ENCODE results near the gene CPXM2.

DNA sequence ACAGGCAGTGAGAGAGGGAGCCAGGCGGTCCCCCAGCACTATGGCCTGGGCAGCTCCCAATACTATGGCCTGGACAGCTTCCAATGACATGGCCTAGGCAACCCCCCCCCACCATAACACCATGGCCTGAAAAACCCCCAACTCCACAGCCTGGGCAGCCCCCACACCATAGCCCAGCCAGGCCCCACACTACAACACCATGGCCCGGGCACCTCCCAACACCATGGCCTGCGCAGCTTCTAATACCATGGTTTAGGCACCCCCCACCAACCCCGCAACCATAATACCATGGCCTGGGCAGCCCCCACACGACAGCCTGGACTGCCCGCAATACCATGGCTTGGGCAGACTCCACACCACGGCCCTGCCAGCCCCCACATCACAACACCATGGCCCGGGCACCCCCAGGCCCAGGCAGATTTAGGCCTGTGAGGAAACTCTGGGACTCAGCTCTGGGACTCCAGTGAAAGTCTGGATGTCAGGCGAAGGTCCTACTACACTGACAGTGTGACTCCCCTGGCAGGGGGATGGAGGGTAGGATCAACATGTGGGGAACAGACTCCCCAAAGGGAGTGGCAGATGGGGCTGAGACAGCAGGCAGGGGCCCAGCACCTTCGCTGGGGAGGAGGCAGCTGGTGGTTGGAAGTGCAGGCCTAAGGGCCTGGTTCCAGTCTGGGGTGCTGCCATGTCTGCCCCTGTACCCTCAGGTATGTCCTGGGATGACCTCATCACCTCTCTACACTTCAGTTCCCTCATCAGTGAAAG, 8.7 kb downstream of the CPXM2 start:
- TF ChIP-seq CTCF (IDR thresholded peaks at IDR 0.05; ENCODE audit: low read depth, low read length, missing input control) (no peak), FOXA1 (IDR thresholded peaks at IDR 0.05) (no peak), JUND (IDR thresholded peaks at IDR 0.05) (no peak), TAF1 (conservative IDR thresholded peaks at IDR 0.05) (no peak), EGR1 (IDR thresholded peaks at IDR 0.05; ENCODE audit: low read depth in 2 of 2) (no peak), HNF4A (conservative IDR thresholded peaks at IDR 0.05) (no peak), NR2F2 (IDR thresholded peaks at IDR 0.05) (no peak), MAX (IDR thresholded peaks at IDR 0.05) (no peak), GABPA (IDR thresholded peaks at IDR 0.05 in 1 of 2, conservative IDR thresholded peaks at IDR 0.05 in 1 of 2) (no peak), SP1 (IDR thresholded peaks at IDR 0.05) (no peak), REST (IDR thresholded peaks at IDR 0.05) (no peak), ATF3 (IDR thresholded peaks at IDR 0.05) (no peak), RAD21 (IDR thresholded peaks at IDR 0.05) (no peak)
